AG09319 (cell line): ENCODE measurements around the gene DMKN.

Source experiments
- DNase-seq: peaks from one replicate; pipeline ENCODE4 v3.0.0-alpha.2; 2010; ENCODE audit warnings: low read depth; ENCODE audit errors: extremely low read depth
- CTCF ChIP-seq: IDR thresholded peaks from 2 replicates; pipeline ENCODE4 v1.5.1; 2011; ENCODE audit warnings: low read depth, mild to moderate bottlenecking, inconsistent platforms, low read length, moderate library complexity

The DMKN gene

GRCh38 chr19:35559281-35559659 is 45.8 kb upstream of the DMKN start:
- DNase-seq: no peak
- TF ChIP-seq CTCF: no peak

DNA sequence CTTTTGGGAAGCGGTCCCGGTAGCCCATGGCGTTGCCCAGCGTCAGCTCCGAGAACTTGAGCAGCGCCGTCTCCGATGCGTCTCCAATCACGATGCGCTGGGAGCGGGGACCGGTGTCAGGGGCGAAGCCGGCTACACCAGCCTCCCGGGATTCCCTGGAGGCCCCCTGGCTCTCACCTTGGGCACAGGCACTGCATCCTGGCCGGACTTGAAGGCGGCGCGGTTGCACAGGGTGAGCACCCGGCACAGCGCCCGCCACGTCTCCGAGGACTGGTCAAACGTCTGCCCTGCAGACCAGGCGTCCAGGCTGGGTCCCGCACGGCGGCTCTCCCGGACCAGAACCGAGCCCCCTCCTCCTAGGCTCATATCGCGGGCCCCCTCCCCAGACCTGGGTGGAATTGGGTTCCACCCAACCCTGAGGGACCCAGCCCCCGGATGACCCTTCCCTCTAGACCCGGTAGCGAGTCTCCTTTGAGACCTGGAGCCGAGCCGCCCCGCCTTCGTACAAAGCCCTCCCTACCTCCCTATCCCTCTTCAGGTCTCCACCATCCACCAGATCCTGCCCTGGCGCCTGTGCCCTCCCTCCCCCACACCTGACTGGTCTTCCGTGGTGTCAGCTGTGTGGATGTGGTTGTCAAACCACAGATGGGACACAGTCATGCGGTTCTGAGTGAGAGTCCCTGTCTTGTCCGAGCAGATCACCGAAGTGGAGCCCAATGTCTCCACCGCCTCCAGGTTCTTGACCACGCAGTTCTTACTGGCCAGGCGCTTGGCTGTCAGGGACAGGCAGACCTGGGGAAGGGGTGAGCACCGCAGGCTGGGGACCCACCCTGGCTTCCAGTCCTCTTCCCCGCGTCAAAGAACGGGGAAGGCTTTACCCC is 45.2 kb upstream of the DMKN start:
- DNase-seq: no peak

GRCh38 chr19:35557539-35558399 is 44.3 kb upstream of the DMKN start:
- DNase-seq: no peak
- TF ChIP-seq CTCF: no peak

More for the DNA sequence above, 45.2 kb upstream of the DMKN start:
- TF ChIP-seq CTCF: no peak

DNA sequence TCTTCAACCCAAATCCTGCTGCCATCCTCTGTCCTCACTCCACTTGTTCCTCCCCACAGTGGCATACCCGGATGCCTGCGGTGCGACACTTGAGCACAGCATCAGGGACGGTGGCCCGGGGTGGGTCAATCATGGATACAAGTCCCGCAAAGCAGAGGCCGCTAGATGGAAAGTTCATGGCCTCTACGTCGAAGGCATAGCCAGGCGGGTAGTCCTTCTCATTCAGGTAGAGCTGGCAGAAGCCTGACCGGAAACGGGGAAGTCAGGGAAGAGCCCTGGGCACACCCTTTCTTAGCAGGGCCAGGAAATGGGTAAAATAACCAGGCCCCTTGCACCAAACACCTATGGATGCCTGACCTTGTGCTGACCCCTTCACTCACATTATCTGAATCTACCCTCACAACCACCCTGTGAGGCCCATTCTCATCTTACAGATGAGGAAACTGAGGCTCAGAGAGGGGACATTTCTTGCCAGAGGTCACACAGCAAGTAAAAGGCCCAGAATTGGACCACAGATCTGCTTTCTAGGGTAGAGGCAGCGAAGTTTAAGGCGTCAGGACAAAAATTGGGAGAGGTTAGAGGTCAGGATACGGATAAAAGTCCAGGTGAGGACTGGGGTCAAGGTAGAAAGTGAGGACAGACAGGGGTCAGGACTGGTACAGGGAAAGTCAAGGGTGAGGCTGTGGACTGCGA is 43.5 kb upstream of the DMKN start:
- no peak for TF ChIP-seq CTCF
- DNase-seq: no peak

- no peak for TF ChIP-seq CTCF
- no peak for DNase-seq
Observed at GRCh38 chr19:35556025-35556590, 42.7 kb upstream of the DMKN start.

DNA sequence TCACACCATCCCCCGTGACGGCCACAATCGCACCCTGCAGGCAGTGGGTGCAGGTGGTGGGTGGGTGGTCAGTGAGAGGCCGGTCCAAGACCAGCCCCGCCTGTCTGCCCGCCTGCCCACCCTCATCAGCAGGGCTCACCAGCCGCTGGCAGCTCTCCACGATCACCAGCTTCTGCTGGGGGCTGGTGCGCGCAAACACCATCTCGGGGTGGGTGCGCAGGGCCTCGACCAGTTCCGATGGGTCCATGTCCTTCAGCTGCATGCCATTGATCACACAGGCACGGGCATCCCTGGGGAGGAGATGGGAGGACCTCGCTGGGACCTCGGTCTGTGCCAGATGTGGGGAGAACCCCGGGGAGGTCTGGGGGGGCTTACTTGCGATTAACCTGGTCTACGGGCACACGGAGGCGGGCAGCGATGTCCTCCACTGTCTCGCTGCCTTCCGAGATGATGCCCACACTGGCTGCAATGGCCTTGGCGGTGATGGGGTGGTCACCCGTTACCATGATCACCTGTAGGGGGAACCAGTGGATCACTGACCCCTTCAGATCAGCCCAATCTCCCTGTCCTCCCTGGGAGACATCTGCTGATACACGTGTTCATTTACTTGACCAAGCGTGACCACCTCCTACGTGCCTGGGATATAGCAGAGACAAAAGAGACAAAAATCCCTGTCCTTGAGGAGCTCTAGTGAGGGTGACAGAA is 42.0 kb upstream of the DMKN start:
- DNase-seq: no peak
- peak; percentile 21 for TF ChIP-seq CTCF
